Right lobe of liver (tissue), 6 donors: Measurements from ENCODE around the gene ESR2. TPM values are rescaled to one million over a fixed set of nuclear protein-coding genes. Genes with fewer than 3 reads are reported as not detected.

Source experiments
- ATAC-seq, 4 donors: fragments of 200-7000 bp; cut with Tn5 transposase; one replicate each; pipeline ENCODE4 v1.9.1; 2020; ENCODE audit warnings: mild to moderate bottlenecking in 4 of 4, moderate library complexity in 4 of 4
- DNase-seq, 3 donors: peaks; one replicate each; pipeline ENCODE4 v3.0.0-alpha.2; 2020
- H3K27ac ChIP-seq, 3 donors: fragments of 200-600 bp; one replicate each; pipeline ENCODE4 v1.8.0; 2022
- H3K27me3 ChIP-seq, 2 donors: fragments of 200-600 bp; one replicate each; pipeline ENCODE4 v1.8.0; 2022
- H3K36me3 ChIP-seq, 4 donors: fragments of 200-600 bp; sonication (generic) in 1 of 4; one replicate each; pipeline versions ENCODE4 v1.5.1 to v1.8.0; 2017 to 2022; ENCODE audit warnings: control low read depth in 1 of 4
- H3K4me1 ChIP-seq, 4 donors: fragments of 200-600 bp; sonication (generic) in 1 of 4; one replicate each; pipeline versions ENCODE4 v1.5.1 to v1.8.0; 2017 to 2022; ENCODE audit warnings: control low read depth in 1 of 4
- H3K4me3 ChIP-seq, 3 donors: fragments of 200-600 bp; one replicate each; pipeline ENCODE4 v1.8.0; 2022
- H3K9me3 ChIP-seq, 4 donors: fragments of 200-600 bp; sonication (generic) in 1 of 4; one replicate each; pipeline versions ENCODE4 v1.5.1 to v1.8.0; 2017 to 2022; ENCODE audit warnings: control low read depth in 1 of 4
- POLR2A ChIP-seq: fragments of 450-650 bp; IDR thresholded peaks from one replicate; pipeline ENCODE4 v1.6.1; 2017; ENCODE audit warnings: antibody characterized with exemption, mild to moderate bottlenecking
- WGBS: methylation state at CpG from one replicate; pipeline ENCODE4 v1.1.6; 2018; ENCODE audit warnings: low coverage, low lambda C conversion rate; ENCODE audit not compliant: insufficient coverage; ENCODE audit errors: missing lambda C conversion rate; 5-methylcytosine and 5-hydroxymethylcytosine counted together
- intact Hi-C, 2 donors: fragments of 100-400 bp; cut with DNase I; formaldehyde crosslinking; loops; one replicate each; pipeline versions ENCODE4 v1.11.2 to v1.14.1; 2022
- total RNA-seq, 6 experiments: library from RNA; depleted of rRNA in 2 of 6; stranded (reverse); fragments of >200 nt in 2 of 6; fragmentation: NEBNext Ultra II Directional in 3 of 6; extraction: Animal tissue kit (Norgen Biotek cat#: 25700) in 3 of 6; gene quantifications; one replicate each; pipeline versions ENCODE4 v1.1.0 to v1.2.4, GENCODE V29; 2016 to 2023
- TF ChIP-seq, protein P1 (sequence below), 4 donors: fragments of 200-600 bp in 3 of 4; fragments of 450-650 bp in 1 of 4; IDR thresholded peaks; one replicate each; pipeline versions ENCODE4 v1.5.1 to v1.8.0; 2016 to 2022; ENCODE audit warnings: antibody characterized with exemption in 4 of 4, mild to moderate bottlenecking in 2 of 4
- donor health status: DM: no; HTN: yes; CAD: no.
- donor health status: DM: no; HTN: no; CAD: no.
- donor health status: DM: no; HTN: no; CAD: no.
- donor health status: DM: no; HTN: yes; CAD: no.
- donor health status: DM: no; HTN: yes; CAD: no.

ESR2 gene
- total RNA-seq, 6 experiments from 2014 or later, result 0.04 TPM; not detected in 5

DNA sequence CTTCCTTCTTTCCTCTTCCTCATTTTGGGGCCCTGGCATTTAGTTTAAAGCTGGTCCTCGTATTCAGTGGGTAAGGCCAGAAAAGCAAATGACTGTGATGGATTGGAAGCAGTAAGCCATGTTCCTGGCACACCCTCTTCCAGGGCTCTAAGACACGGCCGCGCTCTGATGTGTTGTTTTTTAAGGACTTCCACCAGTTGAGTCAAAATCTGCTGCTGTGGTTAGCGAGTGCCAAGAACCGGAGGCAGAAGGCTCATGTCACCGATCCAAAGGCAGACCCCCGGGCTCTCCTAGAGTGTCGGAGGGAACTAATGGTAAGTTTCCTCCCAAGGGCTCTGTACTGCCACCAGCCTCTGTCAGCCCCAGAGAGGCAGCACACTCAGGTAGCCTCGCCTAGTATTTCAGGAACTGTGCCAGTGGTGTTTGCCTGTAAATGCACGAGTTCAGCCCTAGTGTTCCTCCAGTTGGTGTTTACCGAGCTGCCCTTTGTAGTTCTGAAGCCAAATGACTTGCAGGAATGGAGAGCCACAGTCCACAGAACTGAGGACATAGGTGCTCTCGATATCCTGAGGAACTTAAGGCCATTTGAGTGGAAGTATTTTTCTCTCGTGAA is 72.7 kb downstream of the ESR2 start:
- Histone ChIP-seq H3K4me3 (no peak overlapping the region), H3K27ac (no peak overlapping the region), H3K36me3 (peaks cover 4 to 93% (median 57%) of the 10 kb centered on the region in 4 donors), H3K4me1 (no peaks in the 10 kb centered on the region), H3K9me3 (no peaks in the 10 kb centered on the region), H3K27me3 (no peaks in the 10 kb centered on the region)
- ATAC-seq (peak in 1 of 4 donors; percentile 46), DNase-seq (no peak)
- WGBS, result 89% methylated on average over 9 of the region's 14 CpGs
- intact Hi-C loops, result no loop called here
- TF ChIP-seq, protein P1, sequence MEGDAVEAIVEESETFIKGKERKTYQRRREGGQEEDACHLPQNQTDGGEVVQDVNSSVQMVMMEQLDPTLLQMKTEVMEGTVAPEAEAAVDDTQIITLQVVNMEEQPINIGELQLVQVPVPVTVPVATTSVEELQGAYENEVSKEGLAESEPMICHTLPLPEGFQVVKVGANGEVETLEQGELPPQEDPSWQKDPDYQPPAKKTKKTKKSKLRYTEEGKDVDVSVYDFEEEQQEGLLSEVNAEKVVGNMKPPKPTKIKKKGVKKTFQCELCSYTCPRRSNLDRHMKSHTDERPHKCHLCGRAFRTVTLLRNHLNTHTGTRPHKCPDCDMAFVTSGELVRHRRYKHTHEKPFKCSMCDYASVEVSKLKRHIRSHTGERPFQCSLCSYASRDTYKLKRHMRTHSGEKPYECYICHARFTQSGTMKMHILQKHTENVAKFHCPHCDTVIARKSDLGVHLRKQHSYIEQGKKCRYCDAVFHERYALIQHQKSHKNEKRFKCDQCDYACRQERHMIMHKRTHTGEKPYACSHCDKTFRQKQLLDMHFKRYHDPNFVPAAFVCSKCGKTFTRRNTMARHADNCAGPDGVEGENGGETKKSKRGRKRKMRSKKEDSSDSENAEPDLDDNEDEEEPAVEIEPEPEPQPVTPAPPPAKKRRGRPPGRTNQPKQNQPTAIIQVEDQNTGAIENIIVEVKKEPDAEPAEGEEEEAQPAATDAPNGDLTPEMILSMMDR (IDR thresholded peaks at IDR 0.05), result no peak
- no peak for TF ChIP-seq POLR2A

DNA sequence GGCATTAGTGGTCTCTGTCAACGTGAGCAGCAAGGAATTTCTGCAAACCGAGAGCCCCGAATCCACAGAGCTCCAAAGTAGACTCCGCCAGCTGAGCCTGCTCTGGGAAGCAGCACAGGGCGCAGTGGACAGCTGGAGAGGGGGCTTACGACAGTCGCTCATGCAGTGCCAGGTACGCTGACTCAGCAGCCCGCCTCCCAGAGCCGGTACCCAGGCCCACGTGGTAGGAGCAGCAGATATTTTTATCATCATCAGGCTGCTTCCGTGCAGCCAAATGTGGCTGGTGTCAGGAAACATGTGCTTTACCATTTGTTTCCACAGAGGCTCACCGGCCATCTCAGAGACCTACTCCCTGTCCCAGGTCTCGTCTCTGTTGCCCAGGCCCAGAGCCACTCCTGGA is 73.7 kb downstream of the ESR2 start:
- Histone ChIP-seq H3K36me3 (peaks cover 4 to 98% (median 61%) of the 10 kb centered on the region in 4 donors), H3K4me3 (no peak overlapping the region), H3K27ac (no peak overlapping the region), H3K9me3 (no peaks in the 10 kb centered on the region), H3K27me3 (no peaks in the 10 kb centered on the region), H3K4me1 (no peaks in the 10 kb centered on the region)
- peak in 3 of 4 donors; percentile 5 to 41 (median 32) for ATAC-seq
- no peak for DNase-seq
- TF ChIP-seq, protein P1 (IDR thresholded peaks at IDR 0.05), result no peak
- no peak for TF ChIP-seq POLR2A
- intact Hi-C loops, result no loop called here
- 59% methylated on average over 8 of the region's 14 CpGs for WGBS

DNA sequence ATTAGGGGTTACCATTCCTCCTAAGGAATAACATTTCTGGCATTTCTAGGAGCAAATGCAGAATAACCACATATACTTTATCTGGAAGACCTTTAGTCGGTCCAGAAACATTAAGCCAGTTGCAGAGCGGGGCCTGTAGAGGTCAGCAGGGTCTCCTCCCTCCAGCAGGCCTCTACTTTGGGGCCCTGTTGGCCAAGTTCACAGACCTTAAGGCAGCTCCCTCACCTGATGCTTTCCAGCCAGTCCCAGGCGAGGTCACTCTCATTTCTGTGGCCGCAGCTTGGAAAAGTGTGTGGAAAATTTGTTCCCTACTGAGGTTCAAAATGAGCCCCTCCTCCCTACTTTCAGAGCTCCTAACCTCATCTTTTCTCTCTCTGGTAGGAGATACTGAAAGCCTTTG is 74.1 kb downstream of the ESR2 start:
- DNase-seq (no peak), ATAC-seq (no peak)
- no peak for TF ChIP-seq POLR2A
- TF ChIP-seq, protein P1 (IDR thresholded peaks at IDR 0.05), result no peak
- Histone ChIP-seq H3K4me3 (no peak overlapping the region), H3K27ac (no peak overlapping the region), H3K27me3 (no peaks in the 10 kb centered on the region), H3K36me3 (peaks cover 4 to 98% (median 59%) of the 10 kb centered on the region in 4 donors), H3K4me1 (no peaks in the 10 kb centered on the region), H3K9me3 (no peaks in the 10 kb centered on the region)
- intact Hi-C loops, result no loop called here
- WGBS, result 78% methylated on average over 3 of the region's 4 CpGs

DNA sequence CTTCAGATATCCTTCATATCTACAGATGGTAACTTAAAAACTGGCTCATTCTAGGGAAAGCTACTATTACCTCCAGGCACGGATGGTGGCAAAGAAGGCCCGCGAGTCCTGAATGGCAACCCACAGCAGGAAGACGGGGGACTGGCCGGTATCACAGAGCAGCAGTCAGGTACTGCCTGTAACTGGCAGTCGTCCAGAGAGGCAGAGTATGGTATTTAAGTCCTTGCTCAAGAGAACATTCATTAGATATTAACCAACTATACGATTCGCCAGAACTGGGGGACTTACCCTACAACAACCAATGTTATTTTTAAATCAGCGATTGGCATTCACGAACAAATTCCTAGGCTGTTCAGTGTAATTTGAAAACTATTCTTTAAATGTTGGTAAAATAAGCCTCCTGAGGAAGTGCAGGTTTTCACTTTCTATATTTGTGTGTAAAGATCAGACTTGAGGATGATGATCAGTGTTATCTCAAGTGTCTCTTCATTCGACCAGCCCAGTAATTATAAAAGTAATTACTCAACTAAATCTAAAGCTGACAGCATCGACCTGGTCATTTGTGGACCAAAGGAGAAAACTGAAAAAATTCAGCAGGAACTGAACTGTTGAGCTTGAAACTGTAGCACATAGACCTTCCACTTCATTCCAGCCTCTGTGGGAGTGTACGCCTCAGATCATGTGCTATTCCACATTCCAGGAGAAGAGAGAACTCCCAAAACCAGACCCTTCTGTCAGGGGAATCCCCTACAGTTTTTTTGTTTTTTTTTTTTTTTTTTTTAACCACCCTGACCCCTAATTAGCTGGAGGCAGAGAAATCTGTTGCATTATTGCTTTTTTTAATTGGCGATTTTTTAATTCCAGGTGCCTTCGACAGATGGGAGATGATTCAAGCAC is 75.6 kb downstream of the ESR2 start:
- Histone ChIP-seq H3K4me3 (no peak overlapping the region), H3K36me3 (peaks cover 10 to 97% (median 62%) of the 10 kb centered on the region in 4 donors), H3K4me1 (no peaks in the 10 kb centered on the region), H3K27ac (no peak overlapping the region), H3K27me3 (no peaks in the 10 kb centered on the region), H3K9me3 (no peaks in the 10 kb centered on the region)
- DNase-seq (no peak), ATAC-seq (peak in 1 of 4 donors; percentile 28)
- TF ChIP-seq, protein P1 (IDR thresholded peaks at IDR 0.05), result no peak
- TF ChIP-seq POLR2A, result no peak
- WGBS, result 84% methylated on average over 15 of the region's 15 CpGs
- intact Hi-C loops, result no loop called here
